ENCODE results near the gene SCGB1A1.

GRCh38 chr11:62416596-62416995 lies 2.2 kb upstream of the SCGB1A1 start:
- TF ChIP-seq, protein P1, sequence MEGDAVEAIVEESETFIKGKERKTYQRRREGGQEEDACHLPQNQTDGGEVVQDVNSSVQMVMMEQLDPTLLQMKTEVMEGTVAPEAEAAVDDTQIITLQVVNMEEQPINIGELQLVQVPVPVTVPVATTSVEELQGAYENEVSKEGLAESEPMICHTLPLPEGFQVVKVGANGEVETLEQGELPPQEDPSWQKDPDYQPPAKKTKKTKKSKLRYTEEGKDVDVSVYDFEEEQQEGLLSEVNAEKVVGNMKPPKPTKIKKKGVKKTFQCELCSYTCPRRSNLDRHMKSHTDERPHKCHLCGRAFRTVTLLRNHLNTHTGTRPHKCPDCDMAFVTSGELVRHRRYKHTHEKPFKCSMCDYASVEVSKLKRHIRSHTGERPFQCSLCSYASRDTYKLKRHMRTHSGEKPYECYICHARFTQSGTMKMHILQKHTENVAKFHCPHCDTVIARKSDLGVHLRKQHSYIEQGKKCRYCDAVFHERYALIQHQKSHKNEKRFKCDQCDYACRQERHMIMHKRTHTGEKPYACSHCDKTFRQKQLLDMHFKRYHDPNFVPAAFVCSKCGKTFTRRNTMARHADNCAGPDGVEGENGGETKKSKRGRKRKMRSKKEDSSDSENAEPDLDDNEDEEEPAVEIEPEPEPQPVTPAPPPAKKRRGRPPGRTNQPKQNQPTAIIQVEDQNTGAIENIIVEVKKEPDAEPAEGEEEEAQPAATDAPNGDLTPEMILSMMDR (IDR thresholded peaks at IDR 0.05) = no peak
- no peak for TF ChIP-seq POLR2AphosphoS5 (IDR thresholded peaks at IDR 0.05)
- TF ChIP-seq POLR2A (IDR thresholded peaks at IDR 0.05; ENCODE audit: low read depth) = no peak
- no peak for TF ChIP-seq EP300 (IDR thresholded peaks at IDR 0.05)

Measured in esophagus muscularis mucosa (tissue), 4 donors.